Activated naive CD4-positive, alpha-beta T cell (primary cell): ENCODE data around the gene LIN7B.
"Not testable (repeated sequence)": the region's sequence is repeated elsewhere in the genome, so short reads cannot be mapped to it uniquely, and the experiment has no call there.

ENCODE experiments used
- DNase-seq, 4 experiments: peaks; one replicate each; lab custom pipeline; 2025; lab: John Stamatoyannopoulos, UW

Gene LIN7B

DNA sequence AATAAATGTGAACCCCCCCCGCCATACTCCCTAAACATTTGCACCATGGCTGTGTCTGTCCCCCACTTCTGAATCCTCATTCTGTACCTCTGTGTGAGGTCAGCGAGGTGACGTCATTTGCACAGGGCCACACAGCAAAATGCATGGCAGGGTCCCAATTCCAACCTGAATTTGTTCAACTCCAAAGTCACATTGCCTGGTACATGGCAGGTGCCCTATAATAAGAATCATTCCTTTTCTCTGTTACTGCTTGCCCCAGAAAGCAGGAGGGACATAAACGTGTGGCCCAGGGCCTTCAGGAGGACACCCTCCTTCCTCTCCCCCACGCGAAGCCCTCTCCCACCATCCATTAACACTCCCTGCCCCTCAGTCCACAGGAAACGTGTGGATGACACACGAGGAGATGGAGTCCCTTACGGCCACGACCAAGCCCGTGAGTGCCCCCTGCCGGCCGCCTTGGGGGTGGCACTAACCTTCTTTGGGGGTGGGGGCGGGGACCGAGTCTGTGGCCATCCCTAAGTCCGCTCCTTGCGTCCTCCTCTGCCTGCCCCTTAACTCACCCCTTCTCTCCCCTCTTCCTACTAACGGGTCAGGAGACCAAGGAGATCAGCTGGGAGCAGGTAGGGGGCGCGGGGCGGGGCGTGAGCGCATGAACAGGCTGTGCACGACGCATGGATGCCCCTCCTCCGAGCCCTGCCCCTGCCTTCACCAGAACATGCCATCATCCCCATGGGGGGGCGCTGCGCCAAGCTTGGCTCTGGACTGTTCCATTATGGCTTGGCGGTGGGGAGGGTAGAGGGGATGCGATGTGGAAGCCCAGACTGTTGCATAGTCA, 31.6 kb downstream of the LIN7B start:
- peak; percentile 71 to 74 (median 73) for DNase-seq

DNA sequence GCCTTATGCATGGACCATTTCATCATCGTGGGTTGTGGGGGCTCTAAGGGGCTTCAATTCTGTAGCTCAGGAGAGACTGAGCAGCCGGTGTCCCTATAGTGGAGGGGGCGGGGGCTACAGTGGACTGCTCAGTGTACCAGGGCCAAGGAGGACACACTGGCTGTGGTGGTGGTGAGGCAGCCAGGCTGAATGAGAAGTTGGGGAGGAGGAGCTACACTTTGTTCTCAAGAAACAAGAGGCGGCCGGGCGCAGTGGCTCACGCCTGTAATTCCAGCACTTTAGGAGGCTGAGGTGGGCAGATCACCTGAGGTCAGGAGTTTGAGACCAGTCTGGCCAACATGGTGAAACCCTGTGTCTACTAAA, 32.2 kb downstream of the LIN7B start:
- DNase-seq = not testable (repeated sequence)

DNA sequence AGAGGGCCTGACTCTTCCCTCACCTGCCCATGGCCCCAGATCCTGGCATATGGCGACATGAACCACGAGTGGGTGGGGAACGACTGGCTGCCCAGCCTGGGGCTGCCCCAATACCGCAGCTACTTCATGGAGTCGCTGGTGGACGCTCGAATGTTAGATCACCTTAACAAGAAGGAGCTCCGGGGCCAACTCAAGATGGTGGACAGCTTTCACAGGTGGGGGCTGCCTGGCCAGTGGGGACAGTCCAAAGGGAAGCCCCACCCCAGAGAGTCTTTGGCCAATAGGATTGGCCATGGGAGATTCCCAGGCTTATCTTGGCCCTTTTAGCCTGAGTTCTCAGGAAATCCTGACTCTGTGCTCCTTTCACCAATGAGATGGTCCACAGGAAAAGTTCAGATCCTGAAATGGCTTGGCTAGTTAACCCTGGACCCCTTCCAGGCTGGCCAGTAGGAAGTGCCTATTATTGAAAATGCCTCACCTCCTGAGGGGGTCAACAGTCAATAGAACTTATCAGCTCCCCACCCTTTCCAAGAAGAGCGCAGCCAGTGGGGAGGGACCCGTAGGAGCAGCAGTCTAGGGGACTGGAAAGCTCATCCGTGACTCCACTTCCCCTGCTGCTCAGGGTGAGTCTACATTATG, 34.0 kb downstream of the LIN7B start:
- no peak for DNase-seq

DNA sequence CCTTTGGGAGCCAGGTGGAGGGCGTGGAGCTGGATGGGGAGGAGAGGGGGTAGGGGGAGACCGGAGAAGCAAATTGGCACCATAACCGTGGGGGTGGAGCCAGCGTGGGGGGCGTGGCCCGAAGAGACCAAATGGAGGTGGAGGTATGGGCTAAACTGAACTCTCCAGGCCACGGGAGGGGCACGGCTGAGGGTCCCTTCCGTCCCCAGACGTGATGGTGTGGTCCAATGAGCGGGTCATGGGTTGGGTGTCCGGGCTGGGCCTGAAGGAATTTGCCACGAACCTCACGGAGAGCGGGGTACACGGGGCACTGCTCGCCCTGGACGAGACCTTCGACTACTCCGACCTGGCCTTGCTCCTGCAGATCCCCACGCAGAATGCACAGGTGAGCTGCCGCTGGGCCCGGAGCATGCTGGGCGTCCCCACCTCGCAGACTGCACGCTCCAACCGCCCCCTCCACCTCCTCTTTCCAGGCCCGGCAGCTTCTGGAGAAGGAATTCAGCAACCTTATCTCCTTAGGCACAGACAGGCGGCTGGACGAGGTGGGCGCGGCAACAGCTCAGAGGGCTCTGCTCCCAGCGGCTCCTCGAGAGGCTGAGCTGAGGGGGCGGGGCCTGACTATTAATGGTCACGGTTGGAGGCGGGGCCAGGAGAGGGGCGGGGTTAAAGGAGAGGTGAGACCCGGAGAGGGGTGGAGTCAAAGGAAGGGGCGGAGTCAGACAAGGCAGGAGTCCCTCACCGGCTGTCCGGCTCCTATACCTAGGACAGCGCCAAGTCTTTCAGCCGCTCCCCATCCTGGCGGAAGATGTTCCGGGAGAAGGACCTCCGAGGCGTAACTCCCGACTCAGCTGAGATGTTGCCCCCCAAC, 34.8 kb downstream of the LIN7B start:
- DNase-seq = peak; percentile 21 to 57 (median 44)

DNA sequence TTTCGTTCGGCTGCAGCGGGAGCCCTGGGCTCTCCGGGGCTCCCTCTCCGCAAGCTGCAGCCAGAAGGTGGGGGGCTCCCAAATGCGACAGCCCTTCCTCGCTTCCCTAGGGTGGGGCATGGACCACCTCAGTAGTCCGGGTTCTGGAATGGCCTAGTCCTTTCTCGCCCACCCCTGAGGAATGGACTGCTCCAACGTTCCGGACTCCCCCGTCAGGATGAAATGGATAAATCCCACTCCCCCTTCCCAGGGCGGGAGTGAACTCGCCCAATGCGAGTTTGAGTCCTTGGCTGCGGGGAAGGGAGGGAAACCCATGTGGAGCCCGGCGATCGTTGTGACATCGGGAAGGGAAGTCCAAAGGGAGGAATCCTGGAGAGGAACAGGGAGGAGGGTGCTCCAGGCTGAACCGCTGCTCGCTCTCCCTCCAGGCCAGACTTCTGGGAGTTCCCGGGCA, 35.5 kb downstream of the LIN7B start:
- DNase-seq = no peak

DNA sequence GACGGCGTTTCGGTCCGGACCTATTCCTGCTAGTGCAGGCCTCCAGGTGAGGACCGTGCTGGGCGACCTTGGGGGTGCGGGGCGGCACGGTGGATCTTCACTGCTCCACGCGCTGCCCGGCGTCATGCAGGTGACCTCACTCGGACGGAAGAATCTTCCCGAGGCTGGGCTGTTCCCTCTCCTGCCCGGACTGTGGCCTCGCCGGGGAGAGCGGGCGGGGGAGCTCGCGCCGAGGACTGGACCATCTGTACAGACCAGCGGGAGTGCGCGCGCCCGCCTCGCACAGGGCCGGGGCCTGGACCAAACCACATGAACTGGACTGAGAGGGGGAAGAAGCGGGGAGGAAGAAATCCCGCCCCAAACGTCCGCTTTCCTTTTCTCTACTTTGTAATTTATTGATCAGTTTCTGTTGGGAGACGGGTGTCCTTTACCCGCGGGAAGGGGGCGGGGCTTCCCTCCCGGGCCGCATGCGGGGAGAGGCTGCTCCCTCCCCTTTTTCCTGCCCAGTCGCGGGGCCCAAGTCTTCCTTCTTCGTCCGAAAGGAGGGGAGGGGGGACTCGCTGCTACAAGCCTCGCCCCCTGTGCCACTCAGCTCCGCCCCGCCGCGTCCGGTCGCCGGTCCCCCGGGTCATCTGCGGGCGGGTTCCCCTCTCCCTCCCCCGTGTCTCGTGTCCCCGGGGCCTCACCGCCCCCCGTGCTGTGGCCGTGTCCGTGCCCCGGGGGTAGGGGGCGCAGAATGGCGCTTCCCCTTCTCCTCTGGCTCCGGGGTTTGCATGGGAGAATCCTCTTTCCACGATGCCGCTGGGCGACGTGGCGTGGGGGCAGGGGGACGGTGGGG, 36.2 kb downstream of the LIN7B start:
- peak in 1 of 4 experiments; percentile 18 for DNase-seq

DNA sequence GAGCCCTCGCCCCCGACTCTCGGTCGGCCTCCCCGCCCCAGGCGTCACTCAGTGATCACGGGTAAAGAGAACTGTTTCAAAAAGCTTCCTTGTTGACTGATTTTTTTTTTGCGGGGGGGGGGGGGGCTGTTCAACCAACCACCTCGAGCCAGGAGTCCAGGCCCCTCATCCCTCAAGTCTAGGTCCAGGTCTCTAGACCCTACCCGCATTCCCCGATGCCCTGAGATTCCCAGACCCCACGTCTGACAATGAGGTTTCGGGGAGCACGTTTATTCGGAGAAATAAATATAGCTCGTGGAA, 36.7 kb downstream of the LIN7B start:
- no peak for DNase-seq

DNA sequence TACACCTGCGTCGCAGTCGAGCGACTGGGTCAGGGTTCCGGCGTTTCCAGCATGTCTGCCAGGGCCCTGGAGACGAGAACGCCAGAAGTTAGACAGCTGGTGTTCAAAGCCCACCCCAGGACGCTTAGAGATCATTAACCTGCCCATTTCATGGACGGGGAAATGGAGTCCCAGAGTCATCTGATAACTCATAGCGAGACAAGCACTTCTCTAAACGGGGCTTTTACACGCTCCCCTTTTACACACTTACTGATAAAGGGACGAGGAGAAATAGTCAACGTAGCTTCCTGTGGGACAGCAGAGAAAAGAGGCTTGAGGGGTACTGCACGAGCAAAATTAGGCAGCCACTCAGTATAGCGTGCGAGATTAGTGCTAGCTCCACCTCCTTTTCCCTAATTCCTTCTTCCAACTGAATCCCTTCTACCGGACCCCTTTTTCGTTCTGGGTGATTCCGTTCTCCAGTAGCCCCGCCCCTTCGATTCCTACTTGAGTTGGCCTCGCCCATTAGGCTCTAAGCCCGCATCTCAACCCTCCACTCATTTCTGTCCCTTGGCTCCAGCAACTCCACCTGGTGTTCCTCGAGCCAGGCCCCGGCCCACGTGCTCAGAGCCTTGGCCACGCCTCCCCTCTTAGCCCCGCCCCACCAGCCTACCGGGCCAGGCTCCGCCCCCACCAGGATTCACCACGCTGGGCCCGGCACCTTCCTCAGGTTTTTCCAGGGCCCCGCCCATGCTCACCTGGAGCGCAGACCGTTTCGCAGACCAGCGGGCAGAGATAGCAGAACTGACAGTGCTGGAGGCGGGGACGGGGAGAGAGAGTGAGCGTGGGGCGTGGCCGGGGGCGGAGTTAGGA, 37.3 kb downstream of the LIN7B start:
- peak in 1 of 4 experiments; percentile 46 for DNase-seq

DNA sequence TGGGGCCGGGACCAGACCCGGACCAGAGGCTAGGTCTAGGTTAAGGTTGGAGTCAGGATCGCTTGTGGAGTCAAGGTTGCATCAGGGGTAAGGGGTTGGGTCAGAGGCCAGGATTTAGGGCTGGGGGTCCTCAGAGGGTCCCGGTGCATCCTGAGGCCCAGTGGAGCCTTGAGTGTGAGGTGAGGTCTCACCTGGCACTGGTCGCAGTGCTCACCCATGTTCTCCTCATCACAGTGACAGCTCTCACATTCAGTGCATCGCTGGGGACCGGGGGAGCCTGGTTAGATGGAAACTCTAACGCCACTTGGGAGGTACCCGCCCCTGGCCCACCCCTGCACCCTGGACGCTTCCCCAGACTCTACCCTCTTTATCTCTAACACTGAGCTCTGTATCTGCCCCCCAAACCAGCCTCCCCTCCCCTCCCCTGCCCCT, 38.0 kb downstream of the LIN7B start:
- DNase-seq = no peak

DNA sequence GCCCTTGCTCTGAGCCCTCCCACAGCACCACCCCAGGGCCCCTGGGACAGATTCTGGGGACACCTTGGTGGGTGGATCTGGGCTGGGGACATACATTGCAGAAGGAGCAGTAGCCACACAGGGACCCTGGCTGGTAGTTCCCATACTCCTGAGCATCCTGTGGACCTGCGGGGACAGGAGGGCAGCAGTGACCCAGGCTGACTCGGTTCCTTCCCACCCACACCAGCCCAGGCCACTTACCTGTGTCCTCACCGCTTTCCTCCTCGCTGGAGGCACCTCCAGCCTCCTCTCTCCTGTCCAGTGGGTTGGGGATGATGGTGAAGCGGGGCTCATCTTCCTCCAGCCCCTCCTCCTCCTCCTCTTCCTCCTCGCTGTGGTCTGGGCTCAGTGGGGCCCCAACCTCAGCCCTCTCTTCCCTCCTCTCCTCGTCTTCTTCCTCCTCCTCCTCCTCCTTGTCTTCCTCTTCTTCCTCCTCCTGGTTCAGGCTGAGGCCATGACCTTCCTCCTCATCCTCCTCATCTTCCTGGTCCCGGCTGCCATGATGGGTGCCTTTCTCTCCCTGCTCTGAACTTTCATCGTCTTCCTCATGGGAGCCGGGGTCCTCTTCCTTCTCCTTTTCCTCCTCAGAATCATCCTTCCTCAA, 39.1 kb downstream of the LIN7B start:
- no peak for DNase-seq

DNA sequence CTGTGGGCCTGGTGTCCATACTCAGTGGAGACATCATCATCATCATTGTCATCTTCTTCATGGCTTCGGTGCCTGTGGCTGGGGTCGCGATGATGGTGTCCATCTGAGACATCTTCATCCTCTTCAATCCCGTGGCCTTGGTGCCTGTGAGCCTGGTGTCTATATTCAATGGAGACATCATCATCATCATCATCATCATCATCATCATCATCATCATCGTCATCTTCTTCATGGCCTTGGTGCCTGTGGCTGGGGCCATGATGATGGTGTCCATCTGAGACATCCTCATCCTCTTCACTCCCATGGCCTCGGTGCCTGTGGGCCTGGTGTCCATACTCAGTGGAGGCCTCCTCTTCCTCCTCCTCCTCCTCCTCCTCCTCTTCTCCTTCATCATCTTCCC, 40.1 kb downstream of the LIN7B start:
- no peak for DNase-seq

DNA sequence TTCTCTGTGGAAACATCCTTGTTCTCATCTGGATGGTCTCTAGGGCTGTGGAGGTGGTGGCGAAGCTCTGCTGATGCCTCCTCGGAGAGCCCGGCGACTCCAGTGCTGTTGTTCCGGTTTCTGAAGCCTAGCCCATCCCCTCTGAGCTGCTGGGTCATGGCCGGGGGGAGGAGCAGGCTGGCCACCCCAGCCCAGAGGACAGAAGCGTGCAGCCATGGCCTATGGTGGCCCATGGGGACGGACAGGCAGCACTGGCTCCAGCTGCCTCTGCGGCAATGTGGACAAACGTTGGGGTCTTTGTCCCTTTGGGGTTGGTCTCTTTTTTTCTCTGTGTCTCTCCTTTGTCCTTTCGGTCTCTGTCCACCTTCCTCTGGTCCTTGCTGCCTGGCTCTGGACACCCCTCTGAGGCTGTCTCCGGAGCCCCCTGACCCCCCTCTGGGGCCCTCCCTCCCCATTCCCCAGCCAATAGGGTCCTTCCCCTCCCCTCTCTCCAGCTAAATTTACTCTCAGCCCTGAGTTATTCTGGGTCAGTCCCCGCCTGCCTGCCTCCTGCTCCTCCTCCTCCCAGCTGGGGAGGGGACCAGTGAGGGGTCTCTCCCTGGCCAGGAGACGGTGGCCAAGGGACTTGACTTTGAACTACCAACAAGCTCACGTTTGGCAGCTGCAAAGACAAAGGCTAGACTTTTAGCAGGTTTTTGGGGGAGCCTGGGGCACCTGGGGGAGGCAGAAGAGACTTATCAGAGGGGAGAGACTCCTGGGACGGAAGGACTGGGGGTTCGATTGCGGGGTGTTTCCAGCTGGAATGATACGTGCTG, 41.0 kb downstream of the LIN7B start, which contains the start of gene HRC:
Gene HRC, minus strand, starts transcription at position 392 of the 815 bp plus-strand sequence. Its CDS starts 159 bp downstream, at position 233.
- no peak for DNase-seq

DNA sequence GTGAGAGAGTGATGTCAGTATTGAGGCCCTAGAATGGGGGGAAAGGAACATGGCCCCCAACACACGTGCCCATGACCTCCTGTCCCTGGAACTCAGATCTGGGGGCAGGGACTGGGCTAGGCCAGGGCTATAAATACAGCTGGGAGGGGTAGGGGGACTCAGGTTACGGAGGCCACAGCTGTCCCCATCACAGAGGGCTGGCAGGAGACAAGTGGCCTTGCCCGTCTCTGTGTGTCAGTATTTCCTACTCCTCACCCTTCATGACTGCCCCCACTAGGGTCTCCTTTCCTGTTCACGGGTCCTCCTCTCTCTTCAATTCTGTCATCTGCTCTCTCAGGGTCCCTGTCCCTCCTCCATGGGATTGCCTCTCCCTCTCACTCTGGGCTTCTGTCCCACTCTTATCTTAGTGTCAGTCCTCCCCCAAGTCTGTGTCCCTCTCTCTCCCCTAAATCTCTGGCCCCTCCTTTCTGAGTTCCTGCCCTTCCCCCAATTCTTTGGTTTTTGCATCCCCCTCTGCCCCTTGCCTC, 41.7 kb downstream of the LIN7B start:
- DNase-seq = no peak

DNA sequence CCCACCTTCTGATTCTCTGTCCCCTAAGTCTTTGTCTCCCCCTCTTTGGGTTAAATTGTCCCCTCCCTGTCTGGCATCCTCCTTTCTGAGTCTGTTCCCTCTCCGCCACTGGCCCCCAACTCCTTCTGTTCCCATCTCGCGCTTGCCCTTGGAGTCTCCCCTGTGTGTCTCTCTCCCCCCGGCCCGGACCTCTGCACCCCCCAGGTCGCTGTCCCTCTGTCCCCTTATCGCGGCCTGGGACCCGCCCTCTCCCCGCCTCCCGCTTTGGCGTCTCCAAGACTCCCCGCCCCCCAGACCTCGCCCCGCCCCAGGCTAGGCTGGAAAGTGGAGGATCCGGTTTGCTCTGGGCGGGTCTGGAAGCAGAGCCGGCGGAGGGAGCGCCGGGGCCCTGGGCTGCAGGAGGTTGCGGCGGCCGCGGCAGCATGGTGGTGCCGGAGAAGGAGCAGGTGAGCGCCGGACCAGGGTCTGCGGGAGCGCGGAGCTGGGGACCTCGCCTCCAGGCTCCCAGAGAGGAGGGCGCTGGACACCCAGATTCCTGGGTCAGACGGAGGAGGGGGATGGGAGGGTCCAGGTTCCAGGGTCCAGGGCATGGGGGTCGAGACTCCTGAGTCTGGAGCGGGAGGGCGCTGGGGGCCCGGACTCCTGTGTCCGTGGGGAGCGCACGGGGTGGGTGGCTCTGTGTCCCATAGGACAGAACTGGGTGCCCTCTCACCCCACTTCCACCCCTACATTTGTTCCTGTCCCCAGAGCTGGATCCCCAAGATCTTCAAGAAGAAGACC, 43.5 kb downstream of the LIN7B start, which contains the start of gene TRPM4:
Gene TRPM4, plus strand, starts transcription at position 348 of the 780 bp plus-strand sequence. Its CDS starts 75 bp downstream, at position 423.
- DNase-seq = no peak

DNA sequence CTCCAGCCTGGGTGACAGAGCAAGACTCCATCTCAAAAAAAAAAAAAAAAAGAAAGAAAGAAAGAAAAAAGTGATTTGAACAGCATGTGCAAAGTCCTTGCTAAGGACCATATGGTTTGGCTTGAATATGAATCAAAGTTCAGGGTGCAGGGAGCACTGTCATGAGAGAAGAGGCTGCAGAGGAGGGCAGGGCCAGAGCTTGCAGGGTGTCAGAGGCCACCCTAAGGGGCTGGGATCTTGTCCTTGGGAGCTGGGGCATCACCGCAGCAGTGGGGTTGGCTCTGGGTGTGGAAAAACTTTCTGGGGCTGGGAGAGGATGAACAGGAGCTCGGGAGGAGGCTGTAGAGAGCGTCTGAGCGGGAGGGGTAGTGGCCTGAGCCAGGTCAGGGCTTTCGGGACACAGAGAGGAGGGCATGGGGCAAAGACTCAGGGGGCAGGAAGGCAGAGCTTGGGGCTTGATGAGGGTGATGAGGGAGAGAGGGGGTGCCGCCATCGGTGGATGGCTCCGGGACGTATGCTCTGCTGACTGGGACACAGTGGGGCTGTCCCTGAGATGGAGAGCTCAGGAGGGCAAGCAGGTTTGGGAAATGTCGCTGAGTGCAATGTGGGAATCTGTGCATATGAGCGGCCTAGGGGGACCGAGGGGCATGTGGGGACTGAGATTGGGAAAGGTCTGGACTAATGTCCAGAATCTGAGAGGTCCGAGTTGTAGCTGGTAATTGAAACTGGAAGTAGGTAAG, 46.5 kb downstream of the LIN7B start:
- no peak for DNase-seq

DNA sequence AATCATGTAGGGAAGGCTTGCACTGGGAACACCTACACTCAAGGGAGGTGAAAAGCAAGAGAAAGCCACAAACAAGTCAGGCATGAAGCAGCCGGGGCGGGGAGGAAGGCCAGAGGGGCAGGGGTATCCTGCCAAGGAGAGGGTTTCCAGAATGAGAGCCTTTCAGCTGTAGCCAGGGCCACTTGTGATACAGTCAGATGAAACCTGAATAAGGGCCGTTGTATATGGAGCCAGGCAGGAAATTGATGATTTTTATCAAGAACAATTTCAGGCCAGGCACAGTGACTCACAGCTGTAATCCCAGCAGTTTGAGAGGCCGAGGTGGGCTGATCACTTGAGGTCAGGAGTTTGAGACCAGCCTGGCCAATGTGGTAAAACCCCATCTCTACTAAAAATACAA, 47.8 kb downstream of the LIN7B start:
- no peak for DNase-seq

DNA sequence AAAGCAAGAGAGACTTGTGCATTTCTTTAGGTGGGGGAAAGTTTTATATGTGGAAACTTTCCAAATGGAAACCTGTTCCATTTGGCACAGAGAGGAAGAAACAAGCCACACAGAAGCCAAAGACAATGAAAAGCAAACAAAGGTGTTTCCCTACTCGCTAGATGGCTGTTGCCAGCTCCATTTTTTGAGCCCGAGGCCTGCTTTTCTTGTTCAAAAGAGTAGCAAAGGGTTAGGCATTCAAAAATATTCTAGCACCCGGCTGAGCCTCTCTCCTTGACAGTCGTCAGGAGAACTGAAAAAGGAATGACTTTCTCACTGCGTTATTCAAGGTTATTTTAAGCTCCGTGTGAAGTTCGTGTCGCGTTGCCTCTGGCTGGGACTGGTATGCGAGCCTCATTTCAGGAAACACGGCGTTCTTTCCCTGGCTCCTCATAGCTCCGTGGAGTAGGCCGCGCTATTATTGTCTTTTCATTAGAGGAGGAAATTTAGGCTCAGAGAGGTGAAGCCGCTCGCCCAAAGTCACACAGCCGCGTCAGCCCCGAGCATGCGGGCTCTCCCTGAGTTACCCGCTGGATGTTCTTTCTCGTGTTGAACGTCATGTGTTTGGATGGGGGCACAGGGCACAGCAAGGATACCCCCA, 51.1 kb downstream of the LIN7B start:
- no peak for DNase-seq
